IPS DF 6.9 (cell line): ENCODE results near the gene KCNQ4.

Experiments used
- DNase-seq: peaks from one replicate; pipeline ENCODE4 v3.0.0-alpha.2; 2013; ENCODE audit warnings: low read depth, low spot score
- H3K27ac ChIP-seq: one replicate; pipeline ENCODE4 v1.5.1; 2013; ENCODE audit warnings: low read length, control low read depth
- H3K27me3 ChIP-seq: 2 replicates; pipeline ENCODE4 v1.6.1; 2013; ENCODE audit warnings: mild to moderate bottlenecking, low read length; ENCODE audit not compliant: control insufficient read depth, insufficient read depth
- H3K36me3 ChIP-seq: 2 replicates; pipeline ENCODE4 v1.6.1; 2013; ENCODE audit warnings: low read length; ENCODE audit not compliant: control insufficient read depth, insufficient read depth
- H3K4me1 ChIP-seq: 2 replicates; pipeline ENCODE4 v1.6.1; 2013; ENCODE audit warnings: low read length; ENCODE audit not compliant: control insufficient read depth, insufficient read depth
- H3K4me3 ChIP-seq: 2 replicates; pipeline ENCODE4 v1.5.1; 2013; ENCODE audit warnings: mild to moderate bottlenecking, low read length
- H3K9me3 ChIP-seq: 2 replicates; pipeline ENCODE4 v1.6.1; 2013; ENCODE audit warnings: low read length, inconsistent platforms; ENCODE audit not compliant: control insufficient read depth, insufficient read depth
- WGBS: extraction: QIAGEN DNeasy Blood & Tissue Kit; methylation state at CpG from one replicate; pipeline ENCODE4 v1.1.7; 2013; ENCODE audit warnings: mixed read lengths, missing lambda C conversion rate; ENCODE audit not compliant: insufficient read length, insufficient coverage; 5-methylcytosine and 5-hydroxymethylcytosine counted together

Gene KCNQ4

DNA sequence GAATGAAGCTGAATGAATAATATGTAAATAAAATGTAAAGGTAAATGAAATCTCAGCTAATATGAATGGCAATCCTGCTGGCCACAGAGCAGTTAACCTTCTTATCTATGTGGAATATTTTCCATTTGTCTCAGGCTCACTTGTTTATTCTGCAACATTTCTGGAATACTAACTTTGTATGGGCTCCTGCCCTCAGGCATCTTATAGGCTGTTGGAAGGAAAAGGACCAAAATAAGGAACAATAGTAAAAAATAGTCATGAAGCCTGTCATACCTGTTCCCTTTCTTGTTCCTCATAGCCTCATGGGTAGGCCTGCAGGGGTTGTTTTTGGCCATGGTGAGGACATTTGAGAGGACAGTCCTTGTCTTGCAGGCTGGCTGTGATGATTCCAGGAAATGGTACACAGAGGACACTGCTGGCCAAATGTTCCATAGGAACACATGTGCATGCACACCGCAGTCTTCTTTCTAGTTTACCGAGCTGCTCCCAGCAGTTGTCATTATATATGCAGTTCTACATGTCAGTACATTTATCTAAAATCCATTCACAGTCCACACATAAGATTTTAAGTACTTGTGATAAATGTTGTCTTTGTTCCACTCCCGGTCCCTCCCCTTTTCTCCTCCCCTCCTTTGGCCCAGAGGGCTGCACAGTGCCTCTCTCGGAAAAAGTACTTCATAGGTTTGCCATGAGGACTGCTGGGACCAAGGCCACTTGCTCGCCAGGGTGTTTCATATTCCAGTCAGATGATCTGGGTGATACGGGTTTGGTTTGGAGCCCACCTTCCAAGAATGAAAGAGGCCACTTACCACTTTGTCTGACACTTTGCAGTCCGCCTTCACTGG lies 15.2 kb upstream of the KCNQ4 start:
- no peaks in the 10 kb centered on the region for H3K9me3 ChIP-seq
- H3K4me3 ChIP-seq, result no peak overlapping the region
- WGBS, result no CpG with 5 or more reads among the region's 7 CpGs
- H3K4me1 ChIP-seq, result no peaks in the 10 kb centered on the region
- no peaks in the 10 kb centered on the region for H3K27me3 ChIP-seq
- peaks cover 18% of the 10 kb centered on the region; the same call in 1 of the 2 replicates for H3K36me3 ChIP-seq
- H3K27ac ChIP-seq, result no peak overlapping the region
- no peak for DNase-seq

GRCh38 chr1:40769815-40770214 lies 13.8 kb upstream of the KCNQ4 start:
- WGBS, result no CpG with 5 or more reads among the region's 4 CpGs
- no peak for DNase-seq

DNA sequence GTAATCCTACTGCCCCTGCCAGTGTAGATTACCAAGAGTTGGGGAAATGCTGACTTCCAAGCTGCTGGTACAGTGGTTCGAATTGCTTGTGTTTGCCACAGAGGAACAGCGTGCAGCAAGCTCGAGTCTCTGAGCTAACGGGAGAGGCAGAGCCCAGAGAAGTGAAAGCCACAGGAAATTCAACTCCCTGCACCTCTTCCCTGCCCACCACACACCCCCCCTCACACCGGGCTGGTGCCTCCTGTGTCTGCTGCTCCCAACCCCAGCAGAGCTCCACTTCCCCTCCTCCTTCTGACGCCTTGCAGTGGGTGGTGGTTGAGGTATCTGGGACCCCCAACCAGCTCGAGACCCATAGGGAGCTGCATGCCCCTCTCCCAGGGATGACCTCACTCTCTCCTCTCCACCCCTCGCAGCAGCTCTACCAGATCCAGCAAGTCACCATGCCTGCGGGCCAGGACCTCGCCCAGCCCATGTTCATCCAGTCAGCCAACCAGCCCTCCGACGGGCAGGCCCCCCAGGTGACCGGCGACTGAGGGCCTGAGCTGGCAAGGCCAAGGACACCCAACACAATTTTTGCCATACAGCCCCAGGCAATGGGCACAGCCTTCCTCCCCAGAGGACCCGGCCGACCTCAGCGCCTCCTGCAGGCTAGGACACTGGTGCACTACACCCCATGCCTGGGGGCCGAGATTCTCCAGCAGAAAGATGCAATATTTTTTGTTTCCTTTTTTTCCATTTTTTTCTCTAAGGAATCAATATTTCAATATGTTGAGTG lies 13.1 kb upstream of the KCNQ4 start:
- Histone ChIP-seq H3K4me1 (no peaks in the 10 kb centered on the region; the same call in 1 of the 2 replicates), H3K9me3 (no peaks in the 10 kb centered on the region), H3K36me3 (peaks cover 18% of the 10 kb centered on the region; the same call in 1 of the 2 replicates), H3K27ac (no peak overlapping the region), H3K27me3 (no peaks in the 10 kb centered on the region), H3K4me3 (no peak overlapping the region)
- WGBS, result no CpG with 5 or more reads among the region's 18 CpGs
- no peak for DNase-seq

More at GRCh38 chr1:40769815-40770214, 13.8 kb upstream of the KCNQ4 start:
- Histone ChIP-seq H3K4me1 (no peaks in the 10 kb centered on the region; the same call in 1 of the 2 replicates), H3K36me3 (peaks cover 18% of the 10 kb centered on the region; the same call in 1 of the 2 replicates), H3K27ac (no peak overlapping the region), H3K9me3 (no peaks in the 10 kb centered on the region), H3K4me3 (no peak overlapping the region), H3K27me3 (no peaks in the 10 kb centered on the region)

- Histone ChIP-seq H3K27me3 (no peaks in the 10 kb centered on the region), H3K4me3 (no peak overlapping the region), H3K36me3 (peaks cover 8% of the 10 kb centered on the region; the same call in 1 of the 2 replicates), H3K4me1 (no peaks in the 10 kb centered on the region; the same call in 1 of the 2 replicates), H3K27ac (no peak overlapping the region), H3K9me3 (no peaks in the 10 kb centered on the region)
- no peak for DNase-seq
- no CpG with 5 or more reads among the region's 2 CpGs for WGBS
These were observed 11.2 kb upstream of the KCNQ4 start for GRCh38 chr1:40772146-40772955.

- H3K27me3 ChIP-seq, result no peaks in the 10 kb centered on the region
- no peak for DNase-seq
- no peak overlapping the region for H3K27ac ChIP-seq
- no CpG with 5 or more reads among the region's 6 CpGs for WGBS
- H3K9me3 ChIP-seq, result no peaks in the 10 kb centered on the region
- H3K4me3 ChIP-seq, result no peak overlapping the region
- no peaks in the 10 kb centered on the region; the same call in 1 of the 2 replicates for H3K4me1 ChIP-seq
- peaks cover 5% of the 10 kb centered on the region; the same call in 1 of the 2 replicates for H3K36me3 ChIP-seq
These were observed 9.8 kb upstream of the KCNQ4 start for GRCh38 chr1:40773748-40774265.

- Histone ChIP-seq H3K4me3 (no peak overlapping the region), H3K27ac (no peak overlapping the region), H3K9me3 (no peaks in the 10 kb centered on the region), H3K27me3 (no peaks in the 10 kb centered on the region), H3K4me1 (no peaks in the 10 kb centered on the region; the same call in 1 of the 2 replicates), H3K36me3 (no peaks in the 10 kb centered on the region; the same call in 1 of the 2 replicates)
- peak; percentile 66 for DNase-seq
- no CpG with 5 or more reads among the region's 3 CpGs for WGBS
These were observed 9.2 kb upstream of the KCNQ4 start for GRCh38 chr1:40774266-40774998.

DNA sequence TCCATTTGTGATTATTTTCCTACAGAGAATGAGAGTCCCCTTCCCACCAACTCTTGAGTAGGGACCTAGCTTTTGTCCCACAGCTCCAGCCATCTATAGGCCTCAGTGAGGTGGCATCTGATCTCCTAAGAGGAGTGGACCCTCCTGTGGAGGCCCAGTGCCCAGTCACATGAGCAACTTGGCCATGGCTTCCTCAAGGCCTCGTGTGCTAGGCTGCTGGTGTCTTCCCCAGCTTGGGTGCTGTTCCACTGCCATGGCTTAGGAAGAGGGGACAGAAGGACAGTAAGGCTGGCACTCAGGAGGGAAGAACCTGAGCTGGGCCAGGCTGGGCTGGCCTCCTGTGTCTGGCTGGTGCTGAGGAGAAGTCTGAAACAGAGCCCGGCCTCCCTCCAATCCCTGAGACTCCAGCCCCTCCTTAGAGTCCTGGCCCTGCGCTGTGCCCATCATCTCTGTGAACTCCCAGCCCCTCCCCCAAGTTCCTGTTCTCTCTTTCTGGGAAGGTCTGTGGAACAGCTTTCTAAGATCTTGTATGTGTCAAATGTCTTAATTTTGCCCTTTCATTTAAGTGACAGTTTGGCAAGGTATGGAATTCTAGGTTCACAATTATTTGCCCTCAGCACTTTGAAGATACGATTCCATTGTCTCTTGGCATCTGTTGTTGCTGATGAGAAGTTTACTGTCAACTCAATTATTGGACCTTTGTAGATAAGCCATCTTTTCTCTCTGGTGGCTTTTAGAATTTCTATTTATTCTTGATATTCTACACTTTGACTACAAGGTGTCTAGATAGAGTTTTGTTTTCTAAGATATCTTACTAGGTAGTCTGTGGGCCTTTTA lies 7.1 kb upstream of the KCNQ4 start:
- no peaks in the 10 kb centered on the region for H3K36me3 ChIP-seq
- peaks cover under 1% of the 10 kb centered on the region; the same call in 1 of the 2 replicates for H3K27me3 ChIP-seq
- H3K4me3 ChIP-seq, result no peak overlapping the region
- H3K4me1 ChIP-seq, result no peaks in the 10 kb centered on the region; the same call in 1 of the 2 replicates
- WGBS, result no CpG with 5 or more reads among the region's 4 CpGs
- H3K27ac ChIP-seq, result no peak overlapping the region
- no peak for DNase-seq
- H3K9me3 ChIP-seq, result no peaks in the 10 kb centered on the region

GRCh38 chr1:40777224-40777970 lies 6.2 kb upstream of the KCNQ4 start:
- no CpG with 5 or more reads among the region's 2 CpGs for WGBS
- H3K4me1 ChIP-seq, result no peaks in the 10 kb centered on the region; the same call in 1 of the 2 replicates
- no peak overlapping the region for H3K4me3 ChIP-seq

More at GRCh38 chr1:40777224-40777970, 6.2 kb upstream of the KCNQ4 start:
- no peak overlapping the region for H3K27ac ChIP-seq
- H3K9me3 ChIP-seq, result no peaks in the 10 kb centered on the region
- DNase-seq, result no peak
- H3K36me3 ChIP-seq, result no peaks in the 10 kb centered on the region
- peaks cover 8% of the 10 kb centered on the region; the same call in 1 of the 2 replicates for H3K27me3 ChIP-seq
